KBM-7 (cell line): Measurements from ENCODE around the gene MCHR2.
"Not testable (repeated sequence)": the region's sequence is repeated elsewhere in the genome, so short reads cannot be mapped to it uniquely, and the experiment has no call there.

Experiments used
- DNase-seq: peaks from one replicate; pipeline ENCODE4 v3.0.0-alpha.2; 2015
- in situ Hi-C: fragments of 300-500 bp; cut with MboI; formaldehyde crosslinking; loops from 2 replicates; pipeline ENCODE4 v1.14.3; 2020; ENCODE audit warnings: low sequenced_read_pairs, low pct_unique_long_range_greater_than_20kb, mixed read lengths

MCHR2 gene

GRCh38 chr6:99993533-99994251 is at the start of gene MCHR2:
MCHR2 (minus strand) TSS chr6:99994223; CDS start chr6:99956147, 38,076 bp downstream.
- no peak for DNase-seq
- in situ Hi-C loops = no loop called here

GRCh38 chr6:100038546-100038945 is 44.5 kb upstream of the MCHR2 start:
- DNase-seq, in situ Hi-C loops: not testable (repeated sequence)

GRCh38 chr6:100035873-100036653 is 42.0 kb upstream of the MCHR2 start:
- in situ Hi-C loops = no loop called here

GRCh38 chr6:100023798-100024197 is 29.8 kb upstream of the MCHR2 start:
- no peak for DNase-seq
- in situ Hi-C loops = no loop called here

More at GRCh38 chr6:100035873-100036653, 42.0 kb upstream of the MCHR2 start:
- DNase-seq = no peak

- in situ Hi-C loops = no loop called here
- DNase-seq = no peak
Observed at GRCh38 chr6:100022847-100023246, 28.8 kb upstream of the MCHR2 start.

GRCh38 chr6:100008857-100009256 is 14.8 kb upstream of the MCHR2 start:
- no peak for DNase-seq
- in situ Hi-C loops = no loop called here

- in situ Hi-C loops = no loop called here
- peak; percentile 50 for DNase-seq
Observed at GRCh38 chr6:100001915-100002388, 7.9 kb upstream of the MCHR2 start.

- in situ Hi-C loops = no loop called here
- DNase-seq = no peak
Observed at GRCh38 chr6:99997141-99997540, 3.1 kb upstream of the MCHR2 start.

GRCh38 chr6:99995916-99996315 is 1.9 kb upstream of the MCHR2 start:
- in situ Hi-C loops = no loop called here
- no peak for DNase-seq

- no peak for DNase-seq
- in situ Hi-C loops = no loop called here
Observed at GRCh38 chr6:99993146-99993532, 884 bp downstream of the MCHR2 start.

GRCh38 chr6:99991955-99992354 is 2.1 kb downstream of the MCHR2 start:
- no peak for DNase-seq
- in situ Hi-C loops = no loop called here

GRCh38 chr6:99980741-99981140 is 13.3 kb downstream of the MCHR2 start:
- DNase-seq = no peak
- in situ Hi-C loops = no loop called here

GRCh38 chr6:99979953-99980352 is 14.1 kb downstream of the MCHR2 start:
- in situ Hi-C loops = no loop called here
- DNase-seq = no peak

GRCh38 chr6:99967052-99967451 is 27.0 kb downstream of the MCHR2 start:
- no peak for DNase-seq
- in situ Hi-C loops = no loop called here

GRCh38 chr6:99960027-99960426 is 34.0 kb downstream of the MCHR2 start:
- in situ Hi-C loops = no loop called here
- DNase-seq = no peak

GRCh38 chr6:99951016-99951805 is 42.8 kb downstream of the MCHR2 start:
- in situ Hi-C loops = no loop called here
- DNase-seq = no peak

- in situ Hi-C loops = no loop called here
- DNase-seq = no peak
Observed at GRCh38 chr6:99946005-99946404, 48.0 kb downstream of the MCHR2 start.

- no peak for DNase-seq
- in situ Hi-C loops = no loop called here
Observed at GRCh38 chr6:99943846-99944245, 50.2 kb downstream of the MCHR2 start.

GRCh38 chr6:99940582-99940981 is 53.4 kb downstream of the MCHR2 start:
- in situ Hi-C loops = no loop called here
- no peak for DNase-seq

- DNase-seq = no peak
- in situ Hi-C loops = no loop called here
Observed at GRCh38 chr6:99933129-99933528, 60.9 kb downstream of the MCHR2 start.
